Natural killer cell (primary cell): ENCODE measurements around the gene MCM6. TPM values are rescaled to one million over a fixed set of nuclear protein-coding genes. Genes with fewer than 3 reads are reported as not detected.

Experiments
- ATAC-seq, 3 donors: fragments of 150-1000 bp in 2 of 3; fragments of 200-7000 bp in 1 of 3; cut with Tn5 transposase; 1 replicate in 1 of 3; 2 replicates in 2 of 3; pipeline ENCODE4 v1.10.0; 2021; ENCODE audit warnings: mild to moderate bottlenecking in 2 of 3, moderate library complexity in 2 of 3
- DNase-seq, 2 donors: peaks; one replicate each; pipeline versions ENCODE4 v3.0.0 to v3.0.0-alpha.2; 2013 to 2021; ENCODE audit warnings: mixed read lengths in 1 of 2
- H3K27ac ChIP-seq: one replicate; pipeline ENCODE4 v1.5.1; 2013; ENCODE audit warnings: mild to moderate bottlenecking, low read length
- H3K27me3 ChIP-seq: one replicate; pipeline ENCODE4 v1.6.1; 2013; ENCODE audit warnings: low read length; ENCODE audit not compliant: control insufficient read depth, insufficient read depth
- H3K36me3 ChIP-seq: one replicate; pipeline ENCODE4 v1.6.1; 2013; ENCODE audit warnings: low read length; ENCODE audit not compliant: control insufficient read depth, insufficient read depth
- H3K4me1 ChIP-seq: one replicate; pipeline ENCODE4 v1.6.1; 2013; ENCODE audit warnings: low read length; ENCODE audit not compliant: control insufficient read depth, insufficient read depth
- H3K4me3 ChIP-seq: one replicate; pipeline ENCODE4 v1.5.1; 2013; ENCODE audit warnings: low read length
- H3K9me3 ChIP-seq: one replicate; pipeline ENCODE4 v1.6.1; 2013; ENCODE audit warnings: low read length; ENCODE audit not compliant: control insufficient read depth, insufficient read depth
- H3K27ac Mint-ChIP-seq, 2 donors: one replicate each; pipeline ENCODE4 v1.8.0; 2022; ENCODE audit warnings: mild to moderate bottlenecking in 2 of 2, mixed read lengths in 2 of 2, moderate library complexity in 1 of 2
- H3K27me3 Mint-ChIP-seq, 2 donors: one replicate each; pipeline ENCODE4 v1.8.0; 2022; ENCODE audit warnings: low read depth in 2 of 2, mixed read lengths in 2 of 2
- H3K36me3 Mint-ChIP-seq: one replicate; pipeline ENCODE4 v1.8.0; 2022; ENCODE audit warnings: mixed read lengths
- H3K4me1 Mint-ChIP-seq, 2 donors: one replicate each; pipeline ENCODE4 v1.8.0; 2022; ENCODE audit warnings: mixed read lengths in 2 of 2
- H3K4me3 Mint-ChIP-seq: one replicate; pipeline ENCODE4 v1.8.0; 2022; ENCODE audit warnings: mild to moderate bottlenecking, moderate library complexity, mixed read lengths
- H3K9me3 Mint-ChIP-seq, 2 donors: one replicate each; pipeline ENCODE4 v1.8.0; 2022; ENCODE audit warnings: mixed read lengths in 2 of 2
- CTCF ChIP-seq: fragments of 200-600 bp; IDR thresholded peaks from one replicate; pipeline ENCODE4 v1.8.0; 2022; ENCODE audit warnings: antibody characterized with exemption
- WGBS: methylation state at CpG from one replicate; pipeline ENCODE4 v1.1.7; 2013; ENCODE audit warnings: missing lambda C conversion rate; ENCODE audit not compliant: insufficient coverage; 5-methylcytosine and 5-hydroxymethylcytosine counted together
- intact Hi-C: fragments of 100-400 bp; cut with micrococcal nuclease; formaldehyde crosslinking; loops from one replicate; pipeline ENCODE4 v1.14.2; 2022
- total RNA-seq, 4 donors: library from RNA; stranded (reverse); fragments of 120-200 nt in 1 of 4; gene quantifications; one replicate each; pipeline versions ENCODE4 v1.2.3 to v1.2.4, GENCODE V29; 2013 to 2022

MCM6 gene
- total RNA-seq, 3 donors from 2014 or later (not counting 1 experiment from before 2014, with no cell fraction given): 12.6 to 19.4 (median 15.9) TPM

GRCh38 chr2:135838502-135838901, 37.7 kb downstream of the MCM6 start:
- ATAC-seq (no peak), DNase-seq (no peak)
- Mint-ChIP-seq H3K36me3 (peaks cover 7% of the 10 kb centered on the region), H3K4me3 (no peak overlapping the region), H3K9me3 (no peaks in the 10 kb centered on the region), H3K4me1 (no peaks in the 10 kb centered on the region), H3K27me3 (no peaks in the 10 kb centered on the region), H3K27ac (no peak overlapping the region)
- H3K27ac ChIP-seq: no peak overlapping the region
- no peaks in the 10 kb centered on the region for H3K27me3 ChIP-seq
- intact Hi-C loops: no loop called here
- TF ChIP-seq CTCF: no peak
- 100% methylated on average over 2 of the region's 3 CpGs for WGBS
- H3K4me1 ChIP-seq: no peaks in the 10 kb centered on the region
- H3K4me3 ChIP-seq: no peak overlapping the region
- H3K36me3 ChIP-seq: peaks cover 4% of the 10 kb centered on the region
- H3K9me3 ChIP-seq: no peaks in the 10 kb centered on the region

GRCh38 chr2:135836596-135837270, 39.5 kb downstream of the MCM6 start, which contains the start of gene LCT:
LCT (minus strand) TSS chr2:135837184; CDS start chr2:135837169, 15 bp downstream.
- Histone ChIP-seq H3K4me3 (no peak within 1 kb of the TSS), H3K27ac (no peak within 1 kb of the TSS), H3K4me1 (no peaks in the 10 kb centered on the region), H3K27me3 (no peaks in the 10 kb centered on the region), H3K9me3 (no peaks in the 10 kb centered on the region), H3K36me3 (peaks cover 4% of the 10 kb centered on the region)
- Mint-ChIP-seq H3K4me3 (no peak within 1 kb of the TSS), H3K27me3 (no peaks in the 10 kb centered on the region), H3K36me3 (no peaks in the 10 kb centered on the region), H3K4me1 (no peaks in the 10 kb centered on the region), H3K27ac (no peak within 1 kb of the TSS), H3K9me3 (no peaks in the 10 kb centered on the region)
- ATAC-seq: no peak
- intact Hi-C loops: no loop called here
- TF ChIP-seq CTCF: no peak
- DNase-seq: no peak
- 97% methylated on average over 12 of the region's 12 CpGs for WGBS

- Histone ChIP-seq H3K27me3 (no peaks in the 10 kb centered on the region), H3K27ac (no peak overlapping the region), H3K4me3 (no peak overlapping the region), H3K4me1 (no peaks in the 10 kb centered on the region), H3K9me3 (no peaks in the 10 kb centered on the region), H3K36me3 (no peaks in the 10 kb centered on the region)
- no peaks in the 10 kb centered on the region for H3K27me3 Mint-ChIP-seq
- no peak overlapping the region for H3K27ac Mint-ChIP-seq
- WGBS: 86% methylated on average over 6 of the region's 6 CpGs
- intact Hi-C loops: no loop called here
- no peak for DNase-seq
- no peaks in the 10 kb centered on the region for H3K4me1 Mint-ChIP-seq
- no peak overlapping the region for H3K4me3 Mint-ChIP-seq
- H3K36me3 Mint-ChIP-seq: no peaks in the 10 kb centered on the region
- H3K9me3 Mint-ChIP-seq: no peaks in the 10 kb centered on the region
- no peak for ATAC-seq
- TF ChIP-seq CTCF: no peak
These were observed 43.4 kb downstream of the MCM6 start for GRCh38 chr2:135832891-135833290.
